Activated CD8-positive, alpha-beta memory T cell treated with anti-CD3 and anti-CD28 coated beads, Interleukin-2, amount 50 U/mL, for 1 hour (primary cell): ENCODE data around the gene PLP2.
A peak's percentile ranks its signal among the peaks of the same experiment; 100 is the strongest.
"Not testable (repeated sequence)": the region's sequence is repeated elsewhere in the genome, so short reads cannot be mapped to it uniquely, and the experiment has no call there.

ENCODE experiments used
- DNase-seq: peaks from one replicate; pipeline ENCODE4 v3.0.0-alpha.2; 2020; ENCODE audit errors: extremely low read depth

Gene PLP2, protein sequence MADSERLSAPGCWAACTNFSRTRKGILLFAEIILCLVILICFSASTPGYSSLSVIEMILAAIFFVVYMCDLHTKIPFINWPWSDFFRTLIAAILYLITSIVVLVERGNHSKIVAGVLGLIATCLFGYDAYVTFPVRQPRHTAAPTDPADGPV

DNA sequence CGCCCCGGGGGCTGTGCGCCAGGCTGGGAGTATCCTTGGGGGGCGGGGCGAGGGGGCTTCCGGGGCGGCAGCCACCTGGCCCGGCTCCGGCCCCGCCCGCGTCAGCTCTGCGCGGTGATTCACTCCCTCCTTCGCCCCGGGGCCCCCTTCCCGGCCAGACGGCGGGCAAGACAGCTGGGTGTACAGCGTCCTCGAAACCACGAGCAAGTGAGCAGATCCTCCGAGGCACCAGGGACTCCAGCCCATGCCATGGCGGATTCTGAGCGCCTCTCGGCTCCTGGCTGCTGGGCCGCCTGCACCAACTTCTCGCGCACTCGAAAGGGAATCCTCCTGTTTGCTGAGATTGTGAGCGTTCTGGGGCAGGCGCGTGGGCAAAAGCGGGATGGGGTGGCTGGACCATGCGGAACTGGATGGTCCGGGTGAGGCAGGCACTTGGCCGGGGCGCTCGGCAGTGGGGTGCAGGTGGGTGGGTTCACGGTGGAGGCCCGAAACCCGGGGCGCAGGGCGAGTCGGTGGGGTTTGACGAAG is at the start of gene PLP2:
Gene PLP2, plus strand, starts transcription at position 147 of the 528 bp plus-strand sequence. Its CDS starts 103 bp downstream, at position 250.
- peak; percentile 50 for DNase-seq

- no peak for DNase-seq
Measured at GRCh38 chrX:49122499-49122898, 49.2 kb upstream of the PLP2 start.

DNA sequence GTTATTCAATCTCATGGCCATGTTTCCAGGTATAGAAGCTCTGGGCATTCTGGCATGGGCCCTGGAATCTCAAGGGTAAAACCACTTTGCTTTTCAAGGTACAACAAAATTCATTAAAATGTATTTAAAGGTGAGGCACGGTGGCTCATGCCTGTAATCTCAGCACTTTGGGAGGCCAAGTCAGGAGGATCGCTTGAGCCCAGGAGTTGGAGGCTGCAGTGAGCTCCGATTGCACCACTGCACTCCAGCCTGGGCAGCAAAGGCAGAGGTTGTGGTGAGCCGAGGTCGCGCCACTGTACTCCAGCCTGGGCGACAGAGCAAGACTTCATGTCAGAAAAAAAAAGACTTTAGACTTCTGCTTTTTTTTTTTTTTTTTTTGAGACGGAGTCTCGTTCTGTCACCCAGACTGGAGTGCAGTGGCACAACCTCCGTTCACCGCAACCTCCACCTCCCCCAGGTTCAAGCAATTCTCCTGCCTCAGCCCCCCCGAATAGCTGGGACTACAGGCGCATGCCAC is 43.9 kb upstream of the PLP2 start:
- DNase-seq = not testable (repeated sequence)

GRCh38 chrX:49129427-49129826 is 42.3 kb upstream of the PLP2 start:
- no peak for DNase-seq

GRCh38 chrX:49132275-49132674 is 39.4 kb upstream of the PLP2 start:
- DNase-seq = not testable (repeated sequence)

DNA sequence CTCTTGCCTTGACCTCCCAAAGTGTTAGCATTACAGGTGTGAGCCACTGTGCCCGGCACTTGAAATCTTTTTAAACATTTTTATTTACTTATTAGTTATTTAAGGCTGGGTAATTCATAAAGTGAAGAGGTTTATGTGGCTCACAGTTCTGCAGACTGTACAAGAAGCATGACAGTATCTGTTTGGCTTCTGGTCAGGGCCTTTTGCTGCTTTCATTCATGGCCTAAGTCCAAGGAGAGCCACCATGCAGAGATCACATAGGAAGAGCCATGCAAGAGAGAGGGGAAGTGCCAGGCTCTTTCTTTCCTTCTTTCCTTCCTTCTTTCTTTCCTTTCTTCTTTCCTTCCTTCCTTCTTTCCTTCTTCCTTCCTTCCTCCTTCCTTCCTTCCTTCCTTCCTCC is 37.9 kb upstream of the PLP2 start:
- DNase-seq = no peak

- DNase-seq = no peak
Measured at GRCh38 chrX:49137492-49137891, 34.2 kb upstream of the PLP2 start.

DNA sequence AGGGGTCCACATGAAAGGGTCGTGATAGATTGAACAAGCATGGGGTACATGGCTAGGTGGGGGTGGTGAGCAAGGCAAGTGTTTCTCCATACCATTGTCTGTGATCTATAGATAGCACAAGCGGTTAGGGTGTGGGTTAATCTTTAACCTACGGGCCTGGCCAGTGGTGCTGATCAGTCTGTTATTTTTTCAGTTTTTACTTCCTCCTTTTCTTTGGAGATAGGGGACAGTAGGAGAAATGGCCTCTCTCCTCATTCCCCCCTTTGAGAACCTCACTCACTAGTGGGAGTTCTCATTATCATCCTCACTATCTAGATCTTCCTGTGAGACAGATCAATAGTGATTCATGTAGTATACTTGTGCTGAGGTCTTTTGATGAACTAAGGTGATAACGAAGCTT is 32.0 kb upstream of the PLP2 start:
- no peak for DNase-seq

- not testable (repeated sequence) for DNase-seq
Measured at GRCh38 chrX:49142264-49142663, 29.4 kb upstream of the PLP2 start.

GRCh38 chrX:49143154-49143553 is 28.5 kb upstream of the PLP2 start:
- DNase-seq = not testable (repeated sequence)

- no peak for DNase-seq
Measured at GRCh38 chrX:49147282-49147681, 24.4 kb upstream of the PLP2 start.

DNA sequence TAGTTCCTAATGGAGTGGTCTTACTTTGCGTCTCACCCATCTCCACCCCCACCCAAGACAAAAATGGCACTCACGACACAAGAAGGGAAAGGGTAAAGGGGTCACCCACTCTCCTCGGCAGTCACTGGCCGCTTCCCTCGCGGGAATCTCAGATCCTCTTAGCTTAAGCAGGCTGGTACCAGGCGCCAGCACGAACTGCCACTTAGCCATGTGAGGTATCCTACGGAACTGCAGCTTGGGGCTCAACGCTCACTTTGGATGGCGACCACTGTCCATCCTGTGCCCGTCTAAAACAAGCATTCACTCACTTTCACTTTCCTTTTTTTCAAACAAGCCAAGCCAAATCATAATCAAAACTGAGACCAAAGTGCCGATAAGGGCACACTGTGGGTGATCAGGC is 23.8 kb upstream of the PLP2 start:
- no peak for DNase-seq

- not testable (repeated sequence) for DNase-seq
Measured at GRCh38 chrX:49148390-49149100, 23.2 kb upstream of the PLP2 start.

- not testable (repeated sequence) for DNase-seq
Measured at GRCh38 chrX:49149291-49149690, 22.4 kb upstream of the PLP2 start.

DNA sequence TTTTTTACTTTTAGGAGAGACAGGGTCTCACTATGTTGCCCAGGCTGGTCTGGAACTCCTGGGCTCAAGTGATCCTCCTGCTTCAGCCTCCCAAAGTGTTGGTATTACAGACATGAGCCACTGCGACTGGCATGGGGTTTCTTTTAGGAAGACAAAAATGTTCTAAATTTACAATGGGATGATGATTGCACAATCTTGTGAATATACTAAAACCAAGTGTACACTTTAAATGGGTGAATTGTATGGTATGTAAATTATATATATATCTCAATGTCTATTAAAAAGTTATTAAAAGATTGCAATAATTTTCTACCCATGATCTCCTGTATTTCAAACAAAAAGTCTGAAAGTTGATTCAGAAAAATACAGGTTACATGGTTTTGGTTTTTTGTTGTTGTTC is 18.2 kb upstream of the PLP2 start:
- DNase-seq = no peak

GRCh38 chrX:49155243-49155899 is 16.3 kb upstream of the PLP2 start:
- no peak for DNase-seq

DNA sequence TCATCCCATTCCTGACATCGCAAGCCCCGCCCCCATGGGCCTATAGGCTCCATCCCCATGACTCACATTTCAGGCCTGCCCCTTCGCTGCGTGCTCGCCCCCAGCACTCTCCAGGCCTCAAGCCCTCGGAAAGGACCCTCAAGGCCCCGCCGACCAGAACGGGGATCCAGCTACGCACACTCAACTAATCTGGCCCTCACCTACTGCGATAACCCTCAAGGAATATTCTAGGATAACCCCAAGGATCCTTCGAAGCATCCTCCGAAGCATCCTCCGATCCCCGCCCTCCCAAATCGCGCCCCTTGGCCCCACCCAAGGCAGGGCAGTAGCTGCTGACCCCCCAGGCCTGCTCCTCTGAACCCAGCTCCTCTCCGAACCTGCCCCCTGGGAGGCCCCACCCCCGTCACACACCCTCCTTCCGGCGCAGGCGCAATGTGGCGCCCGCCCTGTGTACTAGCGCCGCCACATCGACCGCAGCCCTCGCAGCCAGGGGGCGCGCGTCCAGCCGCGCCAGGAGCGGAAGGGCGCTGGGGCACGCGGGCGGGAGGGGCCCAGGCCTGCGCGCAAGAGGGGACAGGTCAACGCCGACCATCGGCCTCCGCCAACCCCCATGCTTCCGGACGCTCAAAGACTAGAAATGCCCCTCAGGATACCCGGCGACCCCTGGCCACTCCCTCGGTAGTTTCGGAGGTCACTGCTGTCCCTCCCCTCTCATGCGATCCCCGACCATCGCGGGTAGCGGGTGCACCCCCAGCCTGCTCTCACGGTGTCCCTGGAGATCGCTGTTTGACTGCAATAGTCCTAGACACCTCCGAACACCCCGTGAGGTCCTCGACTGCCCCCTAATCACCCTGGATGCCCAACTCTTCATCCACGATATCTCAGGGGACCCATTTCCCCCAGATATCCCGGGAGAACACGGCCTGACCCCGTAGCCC is 15.5 kb upstream of the PLP2 start:
- peak; percentile 57 for DNase-seq

DNA sequence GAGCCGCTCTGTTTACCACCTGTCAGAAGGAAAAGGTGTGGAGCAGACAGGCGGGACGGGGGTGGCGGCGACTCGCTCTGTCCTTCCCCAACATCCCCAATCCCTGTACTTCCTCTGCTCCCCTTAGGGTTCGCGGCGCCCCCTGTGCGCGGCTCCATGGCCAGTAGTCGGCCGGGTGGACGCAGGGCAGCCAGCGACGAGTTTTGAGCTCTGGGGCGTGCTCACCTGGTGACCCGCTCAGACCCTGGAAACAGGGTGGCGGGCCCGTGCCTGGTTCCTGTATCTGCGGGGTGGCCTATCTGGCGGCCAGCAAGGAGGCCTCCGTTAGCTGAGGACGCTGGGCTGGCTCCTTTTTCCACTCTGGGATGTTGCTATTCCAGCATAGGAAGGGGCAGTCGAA is 14.5 kb upstream of the PLP2 start:
- no peak for DNase-seq

GRCh38 chrX:49160908-49161307 is 10.8 kb upstream of the PLP2 start:
- no peak for DNase-seq

DNA sequence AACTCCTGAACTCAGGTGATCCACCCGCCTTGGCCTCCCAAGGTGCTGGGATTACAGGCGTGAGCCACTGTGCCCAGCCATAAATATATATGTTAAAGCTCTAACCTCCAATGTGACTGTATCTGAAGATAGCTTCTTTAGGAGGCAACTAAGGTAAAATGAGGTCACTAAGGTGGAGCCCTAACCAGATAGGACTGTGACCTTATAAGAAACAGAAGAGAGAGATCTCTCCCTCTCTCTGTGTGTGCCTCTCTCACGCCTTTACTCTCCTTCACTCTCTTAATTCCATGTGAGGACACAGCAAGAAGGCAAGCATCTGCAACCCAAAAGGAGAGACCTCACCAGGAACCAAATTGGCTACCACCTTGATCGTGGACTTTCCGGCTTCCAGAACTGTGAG is 10.1 kb upstream of the PLP2 start:
- DNase-seq = no peak

- DNase-seq = no peak
Measured at GRCh38 chrX:49162620-49163019, 9.1 kb upstream of the PLP2 start, which contains the start of gene MAGIX. TSS of gene MAGIX (plus strand) at chrX:49162758. CDS start at chrX:49162890, 132 bp downstream.
